Measurements from ENCODE around the gene FRK.
A peak's percentile ranks its signal among the peaks of the same experiment; 100 is the strongest.

Gene FRK

DNA sequence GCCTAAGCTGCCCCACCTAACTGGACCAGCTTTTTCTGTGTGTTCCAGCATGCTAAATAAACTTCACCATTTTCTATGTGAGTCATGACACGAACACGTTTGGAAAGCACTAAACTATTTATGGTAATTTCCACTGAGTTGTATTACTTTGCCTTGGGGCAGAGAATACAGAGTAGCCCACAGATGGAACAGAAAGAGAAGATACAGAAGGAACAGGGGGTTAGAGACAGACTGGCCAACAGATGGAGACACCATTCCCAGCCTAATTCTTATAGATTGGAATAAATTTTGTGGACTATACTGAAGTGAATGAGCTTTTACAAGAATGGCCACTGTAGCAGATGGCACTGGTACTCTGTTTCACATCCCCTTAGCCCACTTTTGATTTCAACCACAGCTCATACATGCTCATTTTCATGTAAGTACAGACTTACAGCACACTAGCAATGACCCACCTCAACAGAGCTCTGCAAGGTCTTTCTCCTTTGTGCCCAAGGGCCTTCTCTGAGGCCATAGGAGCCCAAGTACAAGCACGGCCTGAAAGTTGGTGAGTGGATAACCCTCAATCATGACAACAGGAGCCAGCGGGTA is 26.8 kb upstream of the FRK start:
- H2BK120ac ChIP-seq (ENCODE audit: low read depth, low read length): no peak overlapping the region
- DNase-seq: peak; percentile 82
- H3K27ac ChIP-seq (ENCODE audit: low read length, poor library complexity, severe bottlenecking): peak overlapping the region; percentile 45
- H3K4ac ChIP-seq (ENCODE audit: low read depth in 1 of 2, low read length in 2 of 2): peak overlapping the region in 1 of 2 experiments; percentile 97
- no peak overlapping the region for H2BK15ac ChIP-seq (ENCODE audit: low read depth, poor library complexity, severe bottlenecking)
- no peak overlapping the region for H3K4me2 ChIP-seq (ENCODE audit: low read length, poor library complexity, severe bottlenecking)
- no peak overlapping the region for H3K4me3 ChIP-seq (ENCODE audit: insufficient read depth in 1 of 2, low read depth in 1 of 2, low read length in 2 of 2)
- H4K8ac ChIP-seq (ENCODE audit: low read length): peak overlapping the region; percentile 66
- H2AK5ac ChIP-seq (ENCODE audit: low read length, severe bottlenecking): no peak overlapping the region
- no peak overlapping the region for H2BK5ac ChIP-seq (ENCODE audit: low read depth, low read length, poor library complexity, severe bottlenecking)
- H3K23ac ChIP-seq (ENCODE audit: low read length in 2 of 2): no peak overlapping the region
- H3K36me3 ChIP-seq (ENCODE audit: control insufficient read depth in 1 of 2, insufficient read depth in 2 of 2, low read depth in 1 of 2, low read length in 2 of 2): no peaks in the 10 kb centered on the region
- no peaks in the 10 kb centered on the region for H3K9me3 ChIP-seq (ENCODE audit: control insufficient read depth, low read length)
- peak overlapping the region; percentile 76 for H2AFZ ChIP-seq (ENCODE audit: low read depth, low read length)
- no peak overlapping the region for H3K9ac ChIP-seq (ENCODE audit: low read length)
- peaks cover 3% of the 10 kb centered on the region for H3K4me1 ChIP-seq (ENCODE audit: control insufficient read depth, insufficient read depth, low read depth, low read length)
- 60% methylated on average over 4 of the region's 4 CpGs for WGBS
- H3K27me3 ChIP-seq (ENCODE audit: control insufficient read depth in 1 of 2, insufficient read depth in 1 of 2, low read length in 2 of 2): no peaks in the 10 kb centered on the region
- no peaks in the 10 kb centered on the region for H3K79me1 ChIP-seq (replicated peaks; ENCODE audit: low read length, poor library complexity, severe bottlenecking)
- H3K14ac ChIP-seq (ENCODE audit: low read length in 2 of 2): peak overlapping the region in 1 of 2 experiments; percentile 41
- peak overlapping the region in 1 of 2 experiments; percentile 89 for H2BK12ac ChIP-seq (ENCODE audit: low read length in 2 of 2)
- peak overlapping the region; percentile 5 to 61 for H3K18ac ChIP-seq (ENCODE audit: low read depth in 1 of 2, low read length in 2 of 2)
- peak overlapping the region; percentile 57 for H4K91ac ChIP-seq (ENCODE audit: low read length)

DNA sequence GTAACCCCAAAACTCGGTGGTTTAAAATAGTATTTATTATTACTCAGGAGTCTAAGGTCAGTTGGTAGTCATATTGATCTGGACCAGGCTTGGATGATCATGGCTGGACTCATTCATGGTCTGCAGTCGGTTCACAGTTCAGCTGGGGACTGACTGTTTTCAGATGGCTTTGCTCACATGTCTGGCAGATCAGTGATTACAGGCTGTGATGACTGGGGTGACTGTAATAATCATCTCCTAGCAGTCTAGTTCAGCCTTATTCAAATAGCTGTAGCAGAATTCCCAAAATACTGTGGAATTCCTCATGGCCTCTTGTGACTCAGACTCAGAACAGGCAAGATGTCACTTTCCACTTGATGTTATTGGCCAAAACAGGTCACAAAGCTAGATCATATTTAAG is 23.6 kb upstream of the FRK start:
- Histone ChIP-seq H2BK15ac (ENCODE audit: low read depth, poor library complexity, severe bottlenecking) (no peak overlapping the region), H3K27ac (ENCODE audit: low read length, poor library complexity, severe bottlenecking) (no peak overlapping the region), H2AK5ac (ENCODE audit: low read length, severe bottlenecking) (no peak overlapping the region), H3K14ac (ENCODE audit: low read length in 2 of 2) (no peak overlapping the region), H3K27me3 (ENCODE audit: control insufficient read depth in 1 of 2, insufficient read depth in 1 of 2, low read length in 2 of 2) (no peaks in the 10 kb centered on the region), H3K9me3 (ENCODE audit: control insufficient read depth, low read length) (no peaks in the 10 kb centered on the region), H2BK5ac (ENCODE audit: low read depth, low read length, poor library complexity, severe bottlenecking) (no peak overlapping the region), H2BK120ac (ENCODE audit: low read depth, low read length) (no peak overlapping the region), H3K9ac (ENCODE audit: low read length) (no peak overlapping the region), H3K23ac (ENCODE audit: low read length in 2 of 2) (no peak overlapping the region), H3K4me1 (ENCODE audit: control insufficient read depth, insufficient read depth, low read depth, low read length) (peaks cover 3% of the 10 kb centered on the region), H2BK12ac (ENCODE audit: low read length in 2 of 2) (no peak overlapping the region), H3K4me2 (ENCODE audit: low read length, poor library complexity, severe bottlenecking) (no peak overlapping the region), H3K36me3 (ENCODE audit: control insufficient read depth in 1 of 2, insufficient read depth in 2 of 2, low read depth in 1 of 2, low read length in 2 of 2) (no peaks in the 10 kb centered on the region), H4K91ac (ENCODE audit: low read length) (no peak overlapping the region), H3K18ac (ENCODE audit: low read depth in 1 of 2, low read length in 2 of 2) (no peak overlapping the region), H3K4me3 (ENCODE audit: insufficient read depth in 1 of 2, low read depth in 1 of 2, low read length in 2 of 2) (no peak overlapping the region), H4K8ac (ENCODE audit: low read length) (no peak overlapping the region), H3K4ac (ENCODE audit: low read depth in 1 of 2, low read length in 2 of 2) (no peak overlapping the region), H3K79me1 (replicated peaks; ENCODE audit: low read length, poor library complexity, severe bottlenecking) (no peaks in the 10 kb centered on the region), H2AFZ (ENCODE audit: low read depth, low read length) (no peak overlapping the region)
- DNase-seq: no peak
- 83% methylated on average over 2 of the region's 2 CpGs for WGBS

DNA sequence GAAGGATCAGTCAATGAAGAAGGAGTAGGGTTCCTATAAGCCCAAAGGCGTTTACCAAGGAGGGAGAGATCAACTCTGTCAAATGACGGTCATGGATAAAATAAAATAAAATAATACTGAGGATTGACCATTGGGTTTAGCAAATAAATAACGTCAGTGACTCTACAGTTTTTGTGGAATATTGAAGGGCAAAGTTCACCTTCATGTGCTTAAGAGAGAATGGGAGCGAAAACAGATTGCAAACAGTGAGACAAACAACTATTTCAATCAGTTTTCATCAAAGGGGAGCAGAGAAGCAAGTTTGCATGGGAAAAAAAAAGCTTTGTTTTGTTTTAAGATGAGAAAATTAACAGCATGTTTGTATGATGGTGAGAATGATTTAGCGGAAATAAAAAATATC is 22.4 kb upstream of the FRK start:
- Histone ChIP-seq H3K18ac (ENCODE audit: low read depth in 1 of 2, low read length in 2 of 2) (no peak overlapping the region), H2BK120ac (ENCODE audit: low read depth, low read length) (no peak overlapping the region), H3K23ac (ENCODE audit: low read length in 2 of 2) (no peak overlapping the region), H3K4me3 (ENCODE audit: insufficient read depth in 1 of 2, low read depth in 1 of 2, low read length in 2 of 2) (no peak overlapping the region), H3K27me3 (ENCODE audit: control insufficient read depth in 1 of 2, insufficient read depth in 1 of 2, low read length in 2 of 2) (no peaks in the 10 kb centered on the region), H4K8ac (ENCODE audit: low read length) (no peak overlapping the region), H3K14ac (ENCODE audit: low read length in 2 of 2) (no peak overlapping the region), H3K4me1 (ENCODE audit: control insufficient read depth, insufficient read depth, low read depth, low read length) (peaks cover 3% of the 10 kb centered on the region), H2BK12ac (ENCODE audit: low read length in 2 of 2) (no peak overlapping the region), H3K4me2 (ENCODE audit: low read length, poor library complexity, severe bottlenecking) (no peak overlapping the region), H3K79me1 (replicated peaks; ENCODE audit: low read length, poor library complexity, severe bottlenecking) (no peaks in the 10 kb centered on the region), H3K27ac (ENCODE audit: low read length, poor library complexity, severe bottlenecking) (no peak overlapping the region), H2BK15ac (ENCODE audit: low read depth, poor library complexity, severe bottlenecking) (no peak overlapping the region), H3K36me3 (ENCODE audit: control insufficient read depth in 1 of 2, insufficient read depth in 2 of 2, low read depth in 1 of 2, low read length in 2 of 2) (no peaks in the 10 kb centered on the region), H3K9ac (ENCODE audit: low read length) (no peak overlapping the region), H3K4ac (ENCODE audit: low read depth in 1 of 2, low read length in 2 of 2) (no peak overlapping the region), H2AFZ (ENCODE audit: low read depth, low read length) (no peak overlapping the region), H2BK5ac (ENCODE audit: low read depth, low read length, poor library complexity, severe bottlenecking) (no peak overlapping the region), H4K91ac (ENCODE audit: low read length) (no peak overlapping the region), H3K9me3 (ENCODE audit: control insufficient read depth, low read length) (no peaks in the 10 kb centered on the region), H2AK5ac (ENCODE audit: low read length, severe bottlenecking) (no peak overlapping the region)
- no peak for DNase-seq
- WGBS: 97% methylated on average over 5 of the region's 5 CpGs

DNA sequence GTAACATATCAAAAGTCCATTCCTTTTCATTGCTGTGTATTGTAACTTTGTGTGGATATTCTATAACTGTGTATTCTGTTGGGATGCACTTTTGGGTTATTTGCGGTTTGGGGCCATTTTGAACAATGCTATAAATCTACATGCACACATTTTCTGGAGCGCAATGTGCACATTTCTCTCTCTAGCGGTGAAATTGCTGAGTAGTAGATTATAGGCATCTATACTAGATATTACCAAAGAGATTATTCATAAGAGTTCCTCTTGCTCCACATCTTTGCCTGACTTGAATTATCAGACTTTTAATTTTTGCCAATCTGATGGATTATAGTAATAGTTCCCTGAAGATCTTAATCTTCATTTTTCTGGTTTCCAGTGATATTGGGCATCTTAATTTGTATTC is 18.3 kb upstream of the FRK start:
- H3K9ac ChIP-seq (ENCODE audit: low read length): no peak overlapping the region
- no CpG with 5 or more reads among the region's 3 CpGs for WGBS
- no peak overlapping the region for H3K4me3 ChIP-seq (ENCODE audit: insufficient read depth in 1 of 2, low read depth in 1 of 2, low read length in 2 of 2)

More for the DNA sequence above, 18.3 kb upstream of the FRK start:
- H3K9me3 ChIP-seq (ENCODE audit: control insufficient read depth, low read length): no peaks in the 10 kb centered on the region
- H4K8ac ChIP-seq (ENCODE audit: low read length): no peak overlapping the region
- no peak overlapping the region for H3K27ac ChIP-seq (ENCODE audit: low read length, poor library complexity, severe bottlenecking)
- H2BK120ac ChIP-seq (ENCODE audit: low read depth, low read length): no peak overlapping the region
- no peak overlapping the region for H2BK12ac ChIP-seq (ENCODE audit: low read length in 2 of 2)
- H3K14ac ChIP-seq (ENCODE audit: low read length in 2 of 2): no peak overlapping the region
- H3K27me3 ChIP-seq (ENCODE audit: control insufficient read depth in 1 of 2, insufficient read depth in 1 of 2, low read length in 2 of 2): no peaks in the 10 kb centered on the region
- no peak overlapping the region for H2BK5ac ChIP-seq (ENCODE audit: low read depth, low read length, poor library complexity, severe bottlenecking)
- no peaks in the 10 kb centered on the region for H3K4me1 ChIP-seq (ENCODE audit: control insufficient read depth, insufficient read depth, low read depth, low read length)
- H3K4ac ChIP-seq (ENCODE audit: low read depth in 1 of 2, low read length in 2 of 2): no peak overlapping the region
- no peak overlapping the region for H2BK15ac ChIP-seq (ENCODE audit: low read depth, poor library complexity, severe bottlenecking)
- H4K91ac ChIP-seq (ENCODE audit: low read length): no peak overlapping the region
- H2AK5ac ChIP-seq (ENCODE audit: low read length, severe bottlenecking): no peak overlapping the region
- no peak for DNase-seq
- no peak overlapping the region for H3K18ac ChIP-seq (ENCODE audit: low read depth in 1 of 2, low read length in 2 of 2)
- no peak overlapping the region for H2AFZ ChIP-seq (ENCODE audit: low read depth, low read length)
- H3K36me3 ChIP-seq (ENCODE audit: control insufficient read depth in 1 of 2, insufficient read depth in 2 of 2, low read depth in 1 of 2, low read length in 2 of 2): no peaks in the 10 kb centered on the region
- no peak overlapping the region for H3K23ac ChIP-seq (ENCODE audit: low read length in 2 of 2)
- H3K4me2 ChIP-seq (ENCODE audit: low read length, poor library complexity, severe bottlenecking): no peak overlapping the region
- H3K79me1 ChIP-seq (replicated peaks; ENCODE audit: low read length, poor library complexity, severe bottlenecking): no peaks in the 10 kb centered on the region
